ENCODE results near the gene PLEKHG4B.

DNA sequence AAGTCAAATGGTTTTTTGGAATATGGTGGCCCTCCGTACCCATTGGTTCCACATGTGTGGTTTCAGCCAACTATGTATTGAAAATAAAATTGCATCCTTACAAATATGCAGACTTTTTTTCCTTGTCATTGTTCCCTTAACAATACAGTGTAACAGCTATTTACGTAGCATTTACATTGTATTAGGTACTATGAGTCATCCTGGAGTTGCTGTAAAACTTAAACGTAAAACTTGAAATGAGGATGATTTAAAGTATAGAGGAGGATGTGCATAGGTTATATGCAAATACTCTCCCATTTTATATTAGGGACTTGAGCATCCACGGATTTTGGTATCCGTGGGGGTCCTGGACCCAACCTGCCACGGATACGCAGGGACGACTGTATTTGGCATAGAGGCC, 142.5 kb downstream of the PLEKHG4B start:
- TF ChIP-seq, protein P1, sequence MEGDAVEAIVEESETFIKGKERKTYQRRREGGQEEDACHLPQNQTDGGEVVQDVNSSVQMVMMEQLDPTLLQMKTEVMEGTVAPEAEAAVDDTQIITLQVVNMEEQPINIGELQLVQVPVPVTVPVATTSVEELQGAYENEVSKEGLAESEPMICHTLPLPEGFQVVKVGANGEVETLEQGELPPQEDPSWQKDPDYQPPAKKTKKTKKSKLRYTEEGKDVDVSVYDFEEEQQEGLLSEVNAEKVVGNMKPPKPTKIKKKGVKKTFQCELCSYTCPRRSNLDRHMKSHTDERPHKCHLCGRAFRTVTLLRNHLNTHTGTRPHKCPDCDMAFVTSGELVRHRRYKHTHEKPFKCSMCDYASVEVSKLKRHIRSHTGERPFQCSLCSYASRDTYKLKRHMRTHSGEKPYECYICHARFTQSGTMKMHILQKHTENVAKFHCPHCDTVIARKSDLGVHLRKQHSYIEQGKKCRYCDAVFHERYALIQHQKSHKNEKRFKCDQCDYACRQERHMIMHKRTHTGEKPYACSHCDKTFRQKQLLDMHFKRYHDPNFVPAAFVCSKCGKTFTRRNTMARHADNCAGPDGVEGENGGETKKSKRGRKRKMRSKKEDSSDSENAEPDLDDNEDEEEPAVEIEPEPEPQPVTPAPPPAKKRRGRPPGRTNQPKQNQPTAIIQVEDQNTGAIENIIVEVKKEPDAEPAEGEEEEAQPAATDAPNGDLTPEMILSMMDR (IDR thresholded peaks at IDR 0.05) = no peak
- no peak for TF ChIP-seq POLR2A (IDR thresholded peaks at IDR 0.05)
